ENCODE results near the gene NPLOC4.

- TF ChIP-seq CTCF (IDR thresholded peaks at IDR 0.05), result no peak
- TF ChIP-seq POLR2A (IDR thresholded peaks at IDR 0.05), result no peak
- TF ChIP-seq POLR2AphosphoS5 (IDR thresholded peaks at IDR 0.05), result no peak
- TF ChIP-seq EP300 (IDR thresholded peaks at IDR 0.05), result no peak
These were observed 87.1 kb downstream of the NPLOC4 start for GRCh38 chr17:81549826-81550225.

Measured in stomach (tissue), 4 donors.